ENCODE data around the gene FBXW12.

FBXW12 gene

GRCh38 chr3:48429960-48430707 lies 58.1 kb downstream of the FBXW12 start, which contains the start of gene PLXNB1 (continued):
- TF ChIP-seq ZNF561 (tag by site-specific recombination; IDR thresholded peaks at IDR 0.05; ENCODE audit: borderline replicate concordance) (no peak), BCL11A (tag by site-specific recombination; IDR thresholded peaks at IDR 0.05; ENCODE audit: low read depth) (peak; percentile 78), ZBTB49 (tag by site-specific recombination; IDR thresholded peaks at IDR 0.05; ENCODE audit: low read depth) (no peak), ZNF510 (tag by site-specific recombination; IDR thresholded peaks at IDR 0.05; ENCODE audit: insufficient replicate concordance) (no peak), MEIS1 (CRISPR knock-in tag; IDR thresholded peaks at IDR 0.05; ENCODE audit: borderline replicate concordance) (no peak), KLF10 (tag by site-specific recombination; IDR thresholded peaks at IDR 0.05) (no peak), KLF1 (tag by site-specific recombination; IDR thresholded peaks at IDR 0.05) (0 out of 2 replicates have a peak, but pooled peaks have one; percentile 48), ZNF792 (tag by site-specific recombination; IDR thresholded peaks at IDR 0.05) (no peak), ZNF585B (tag by site-specific recombination; IDR thresholded peaks at IDR 0.05) (no peak), OVOL3 (tag by site-specific recombination; IDR thresholded peaks at IDR 0.05) (no peak), SALL2 (tag by site-specific recombination; IDR thresholded peaks at IDR 0.05; ENCODE audit: borderline replicate concordance) (no peak), ZNF623 (tag by site-specific recombination; IDR thresholded peaks at IDR 0.05) (no peak), ZNF155 (tag by site-specific recombination; IDR thresholded peaks at IDR 0.05) (no peak), TSHZ1 (tag by site-specific recombination; IDR thresholded peaks at IDR 0.05; ENCODE audit: borderline replicate concordance) (no peak; the same call in 1 of the 2 replicates), SP2 (tag by site-specific recombination; IDR thresholded peaks at IDR 0.05) (peak; percentile 72), PRDM6 (tag by site-specific recombination; IDR thresholded peaks at IDR 0.05) (no peak), ZNF266 (tag by site-specific recombination; IDR thresholded peaks at IDR 0.05; ENCODE audit: low read depth) (no peak), ZBTB6 (tag by site-specific recombination; IDR thresholded peaks at IDR 0.05) (no peak), ZBTB1 (tag by site-specific recombination; IDR thresholded peaks at IDR 0.05) (no peak), ZNF707 (tag by site-specific recombination; IDR thresholded peaks at IDR 0.05) (no peak), ZNF658 (tag by site-specific recombination; IDR thresholded peaks at IDR 0.05) (no peak), ZNF791 (tag by site-specific recombination; IDR thresholded peaks at IDR 0.05) (no peak), ZNF211 (tag by site-specific recombination; IDR thresholded peaks at IDR 0.05; ENCODE audit: low read depth) (no peak), ZNF621 (tag by site-specific recombination; IDR thresholded peaks at IDR 0.05) (no peak), ZNF146 (tag by site-specific recombination; IDR thresholded peaks at IDR 0.05) (no peak), ZBTB21 (tag by site-specific recombination; IDR thresholded peaks at IDR 0.05) (no peak), ZSCAN30 (tag by site-specific recombination; IDR thresholded peaks at IDR 0.05) (no peak), YY2 (tag by site-specific recombination; IDR thresholded peaks at IDR 0.05) (no peak), ZNF133 (tag by site-specific recombination; IDR thresholded peaks at IDR 0.05) (no peak), MYNN (tag by site-specific recombination; IDR thresholded peaks at IDR 0.05; ENCODE audit: borderline replicate concordance) (no peak; the same call in 1 of the 2 replicates), HOXD13 (CRISPR knock-in tag; IDR thresholded peaks at IDR 0.05; ENCODE audit: borderline replicate concordance) (no peak), ZNF202 (tag by site-specific recombination; IDR thresholded peaks at IDR 0.05; ENCODE audit: borderline replicate concordance) (no peak)
